Activated T-helper 1 cell treated with anti-CD3 and anti-CD28 coated beads, Interleukin-12 subunit alpha, Interleukin-12 subunit beta, Interleukin-2, Interleukin-4 antibody, amounts not matched to agents 30 ng/mL and 10 ng/mL and 1 ng/mL, durations not matched to agents 14 hours and 24 hours and 36 hours (primary cell): Measurements from ENCODE around the gene ASPHD1. TPM values are rescaled to one million over a fixed set of nuclear protein-coding genes. Genes with fewer than 3 reads are reported as not detected.

Source experiments
- DNase-seq: peaks from one replicate; pipeline ENCODE4 v3.0.0; 2021; ENCODE audit warnings: low spot score
- H3K27ac Mint-ChIP-seq: one replicate; pipeline ENCODE4 v1.8.0; 2021; ENCODE audit warnings: mild to moderate bottlenecking, mixed read lengths
- H3K27me3 Mint-ChIP-seq: one replicate; pipeline ENCODE4 v1.8.0; 2022; ENCODE audit warnings: mild to moderate bottlenecking, moderate library complexity, mixed read lengths; ENCODE audit not compliant: insufficient read depth
- H3K36me3 Mint-ChIP-seq: one replicate; pipeline ENCODE4 v1.8.0; 2021; ENCODE audit warnings: low read depth, mixed read lengths
- H3K4me1 Mint-ChIP-seq: one replicate; pipeline ENCODE4 v1.8.0; 2021; ENCODE audit warnings: low read depth, mixed read lengths
- H3K4me3 Mint-ChIP-seq: one replicate; pipeline ENCODE4 v1.8.0; 2021; ENCODE audit warnings: mild to moderate bottlenecking, moderate library complexity, mixed read lengths
- H3K9me3 Mint-ChIP-seq: one replicate; pipeline ENCODE4 v1.8.0; 2021; ENCODE audit warnings: mixed read lengths
- intact Hi-C: fragments of 100-400 bp; cut with micrococcal nuclease; formaldehyde crosslinking; loops from one replicate; pipeline ENCODE4 v1.15.1; 2024
- total RNA-seq: library from RNA; stranded (reverse); gene quantifications from 2 replicates; pipeline ENCODE4 v1.2.3, GENCODE V29; 2022

Gene ASPHD1
- total RNA-seq = 4.2 and 4.7 TPM in 2 replicates

GRCh38 chr16:29900102-29900887 lies at the start of gene ASPHD1:
ASPHD1 (plus strand) TSS chr16:29900488; CDS start chr16:29900972, 484 bp downstream.
- Mint-ChIP-seq H3K36me3 (peaks cover 1% of the 10 kb centered on the region), H3K4me3 (peak within 1 kb of the TSS; percentile 82), H3K27ac (peak within 1 kb of the TSS; percentile 58), H3K4me1 (peaks cover 14% of the 10 kb centered on the region), H3K27me3 (peaks cover 32% of the 10 kb centered on the region), H3K9me3 (no peaks in the 10 kb centered on the region)
- DNase-seq = no peak
- intact Hi-C loops = loop anchor here (1.0 to 2.0 kb wide), 7 partner anchors 24 to 165 kb away; partner anchors contain the start of genes ALDOA, CDIPT, KCTD13 and MVP

- Mint-ChIP-seq H3K27ac (no peak overlapping the region), H3K4me3 (no peak overlapping the region), H3K27me3 (no peaks in the 10 kb centered on the region), H3K4me1 (peaks cover 5% of the 10 kb centered on the region), H3K9me3 (no peaks in the 10 kb centered on the region), H3K36me3 (peaks cover 23% of the 10 kb centered on the region)
- intact Hi-C loops = no loop called here
- no peak for DNase-seq
Measured at GRCh38 chr16:29850998-29851397, 49.3 kb upstream of the ASPHD1 start.

GRCh38 chr16:29852654-29853053 lies 47.6 kb upstream of the ASPHD1 start:
- H3K27me3 Mint-ChIP-seq = no peaks in the 10 kb centered on the region
- peaks cover 20% of the 10 kb centered on the region for H3K36me3 Mint-ChIP-seq
- intact Hi-C loops = no loop called here
- no peak overlapping the region for H3K27ac Mint-ChIP-seq
- DNase-seq = no peak
- H3K4me1 Mint-ChIP-seq = peaks cover 5% of the 10 kb centered on the region
- no peaks in the 10 kb centered on the region for H3K9me3 Mint-ChIP-seq
- H3K4me3 Mint-ChIP-seq = no peak overlapping the region

GRCh38 chr16:29854520-29855100 lies 45.7 kb upstream of the ASPHD1 start:
- Mint-ChIP-seq H3K27me3 (no peaks in the 10 kb centered on the region), H3K27ac (no peak overlapping the region), H3K36me3 (peaks cover 18% of the 10 kb centered on the region), H3K4me1 (no peaks in the 10 kb centered on the region), H3K9me3 (no peaks in the 10 kb centered on the region), H3K4me3 (no peak overlapping the region)
- intact Hi-C loops = no loop called here
- no peak for DNase-seq

- H3K27ac Mint-ChIP-seq = no peak overlapping the region
- H3K4me1 Mint-ChIP-seq = peaks cover 16% of the 10 kb centered on the region
- no peaks in the 10 kb centered on the region for H3K9me3 Mint-ChIP-seq
- no peak for DNase-seq
- no peak overlapping the region for H3K4me3 Mint-ChIP-seq
- peaks cover 18% of the 10 kb centered on the region for H3K36me3 Mint-ChIP-seq
- intact Hi-C loops = no loop called here
- no peaks in the 10 kb centered on the region for H3K27me3 Mint-ChIP-seq
Measured at GRCh38 chr16:29857133-29857760, 43.0 kb upstream of the ASPHD1 start.

- H3K4me3 Mint-ChIP-seq = no peak overlapping the region
- peaks cover 18% of the 10 kb centered on the region for H3K36me3 Mint-ChIP-seq
- intact Hi-C loops = no loop called here
- no peak for DNase-seq
- no peaks in the 10 kb centered on the region for H3K27me3 Mint-ChIP-seq
- peaks cover 19% of the 10 kb centered on the region for H3K4me1 Mint-ChIP-seq
- H3K27ac Mint-ChIP-seq = no peak overlapping the region
- H3K9me3 Mint-ChIP-seq = no peaks in the 10 kb centered on the region
Measured at GRCh38 chr16:29858149-29858849, 42.0 kb upstream of the ASPHD1 start.

GRCh38 chr16:29858974-29859373 lies 41.3 kb upstream of the ASPHD1 start:
- DNase-seq = no peak
- intact Hi-C loops = no loop called here
- Mint-ChIP-seq H3K9me3 (no peaks in the 10 kb centered on the region), H3K36me3 (peaks cover 18% of the 10 kb centered on the region), H3K4me1 (peaks cover 24% of the 10 kb centered on the region), H3K27me3 (no peaks in the 10 kb centered on the region), H3K27ac (no peak overlapping the region), H3K4me3 (no peak overlapping the region)

- Mint-ChIP-seq H3K27me3 (no peaks in the 10 kb centered on the region), H3K4me3 (no peak overlapping the region), H3K9me3 (no peaks in the 10 kb centered on the region), H3K4me1 (peaks cover 24% of the 10 kb centered on the region), H3K36me3 (peaks cover 18% of the 10 kb centered on the region), H3K27ac (peak overlapping the region; percentile 52)
- no peak for DNase-seq
- intact Hi-C loops = loop anchor here (5.0 to 10.0 kb wide), 3 partner anchors 158 to 1212 kb away; partner anchors contain the start of genes FBRS, PRR14, ZNF646 and ZNF668
Measured at GRCh38 chr16:29860218-29860617, 40.1 kb upstream of the ASPHD1 start.

- DNase-seq = no peak
- Mint-ChIP-seq H3K27ac (peak overlapping the region; percentile 88), H3K9me3 (no peaks in the 10 kb centered on the region), H3K27me3 (no peaks in the 10 kb centered on the region), H3K4me3 (peak overlapping the region; percentile 97), H3K36me3 (peaks cover 18% of the 10 kb centered on the region), H3K4me1 (peaks cover 24% of the 10 kb centered on the region)
- intact Hi-C loops = loop anchor here (2.0 to 10.0 kb wide), 4 partner anchors 160 to 1210 kb away; partner anchors contain the start of genes FBRS, PRR14, ZNF646 and ZNF668
Measured at GRCh38 chr16:29862383-29862883, 37.9 kb upstream of the ASPHD1 start.

- Mint-ChIP-seq H3K4me3 (peak within 1 kb of the TSS; percentile 97), H3K4me1 (peaks cover 24% of the 10 kb centered on the region)
- intact Hi-C loops = loop anchor here (1.0 to 10.0 kb wide), 17 partner anchors 14 to 1209 kb away; partner anchors contain the start of genes ALDOA, ASPHD1, FBRS and INO80E
Measured at GRCh38 chr16:29862884-29863668, 37.2 kb upstream of the ASPHD1 start, which contains the start of gene CDIPT. CDIPT (minus strand) TSS chr16:29863226; CDS start chr16:29862857, 369 bp downstream.

GRCh38 chr16:29863669-29863984 lies 36.7 kb upstream of the ASPHD1 start:
- no peak for DNase-seq
- Mint-ChIP-seq H3K4me3 (peak overlapping the region; percentile 81), H3K27me3 (no peaks in the 10 kb centered on the region), H3K9me3 (no peaks in the 10 kb centered on the region), H3K36me3 (peaks cover 15% of the 10 kb centered on the region), H3K27ac (peak overlapping the region; percentile 100), H3K4me1 (peaks cover 24% of the 10 kb centered on the region)
- intact Hi-C loops = loop anchor here (1.0 to 10.0 kb wide), 17 partner anchors 14 to 1209 kb away; partner anchors contain the start of genes ALDOA, ASPHD1, FBRS and INO80E

More at GRCh38 chr16:29862884-29863668, 37.2 kb upstream of the ASPHD1 start, which contains the start of gene CDIPT:
- Mint-ChIP-seq H3K9me3 (no peaks in the 10 kb centered on the region), H3K27ac (peak within 1 kb of the TSS; percentile 100), H3K36me3 (peaks cover 18% of the 10 kb centered on the region), H3K27me3 (no peaks in the 10 kb centered on the region)
- DNase-seq = peak; percentile 90
